GM19468 (cell line): ENCODE data around the gene SLAMF6.
A peak's percentile ranks its signal among the peaks of the same experiment; 100 is the strongest.
"Not testable (repeated sequence)": the region's sequence is repeated elsewhere in the genome, so short reads cannot be mapped to it uniquely, and the experiment has no call there.

ENCODE experiments used
- ATAC-seq: cut with Tn5 transposase; IDR thresholded peaks from one replicate; pipeline ENCODE4 v1.9.1; 2021; ENCODE audit warnings: mild to moderate bottlenecking, moderate library complexity, moderate number of reproducible peaks; ENCODE audit not compliant: unreplicated experiment; ENCODE audit errors: extremely low read depth

The SLAMF6 gene

DNA sequence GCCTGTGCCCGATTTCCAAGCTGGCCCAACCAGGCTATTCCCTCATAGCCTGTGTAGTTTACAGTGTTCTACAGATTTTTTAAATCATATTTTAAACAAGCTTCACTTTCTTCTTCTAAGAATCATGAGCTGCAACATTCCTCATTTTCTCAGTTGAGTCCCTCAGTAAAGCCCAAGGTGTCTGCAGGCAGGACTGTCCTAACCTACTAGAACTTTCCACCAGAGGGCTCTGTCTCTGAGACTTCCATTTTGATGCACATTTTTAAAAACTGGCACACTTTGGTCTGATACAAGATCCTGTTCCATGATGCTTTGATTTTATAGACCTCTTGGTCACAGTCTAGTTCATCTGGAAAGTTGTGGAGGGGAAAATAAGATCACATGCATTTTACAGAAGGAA lies 21.6 kb upstream of the SLAMF6 start:
- ATAC-seq = no peak

GRCh38 chr1:160542303-160542945 lies 19.4 kb upstream of the SLAMF6 start:
- ATAC-seq = no peak

DNA sequence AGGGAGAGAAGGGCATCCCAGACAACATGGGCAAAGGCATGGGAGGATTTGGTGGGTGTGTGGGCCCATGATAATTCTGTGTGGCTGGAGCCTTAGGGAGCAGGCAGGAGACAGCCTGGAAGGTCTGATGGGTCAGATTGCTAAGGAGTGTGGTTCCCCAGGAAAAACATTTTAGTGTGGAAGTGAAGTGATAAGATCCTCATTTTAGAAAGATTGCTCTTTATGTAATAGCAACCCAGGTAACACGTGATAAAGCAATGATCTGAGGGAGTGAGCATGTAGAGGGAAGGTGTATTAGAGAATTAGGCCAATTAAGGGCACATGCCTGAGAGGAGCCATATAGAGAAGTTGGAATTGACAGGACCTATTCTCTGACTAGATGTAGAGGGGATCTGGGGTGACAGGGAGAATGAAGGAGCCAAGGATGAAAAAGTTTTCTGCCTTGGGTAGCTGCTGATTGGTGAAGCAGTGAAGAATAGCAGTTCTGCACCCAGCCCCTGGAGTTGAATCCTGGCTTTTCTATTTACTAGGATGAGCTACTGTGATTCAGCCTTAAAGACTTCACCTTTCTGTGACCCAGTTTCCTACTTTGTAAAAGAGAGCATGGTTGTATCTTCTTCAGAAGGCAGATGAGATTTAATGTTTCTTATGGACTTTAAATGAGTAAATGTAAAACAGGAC lies 18.7 kb upstream of the SLAMF6 start:
- ATAC-seq = no peak

DNA sequence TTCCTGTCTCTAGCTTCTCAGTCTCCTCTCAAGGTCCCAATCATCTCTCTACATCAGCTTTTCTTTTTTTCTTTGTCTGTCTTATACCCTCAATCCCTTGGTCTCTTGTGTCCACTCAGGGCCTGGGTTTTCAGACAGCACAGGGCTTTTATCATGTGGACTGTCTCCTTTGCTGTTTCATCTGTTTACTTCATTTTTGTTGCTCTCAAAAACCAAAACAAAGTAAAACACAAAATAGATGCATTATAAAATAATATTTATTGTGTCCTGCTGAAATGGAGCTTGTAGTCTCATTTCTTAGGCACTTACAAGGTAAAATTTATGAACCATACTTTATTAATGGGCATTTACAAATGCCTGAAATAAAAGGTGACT lies 17.8 kb upstream of the SLAMF6 start:
- ATAC-seq = no peak

- peak; percentile 72 for ATAC-seq
These were observed 17.2 kb upstream of the SLAMF6 start for GRCh38 chr1:160539990-160540858.

GRCh38 chr1:160539684-160539989 lies 16.6 kb upstream of the SLAMF6 start:
- ATAC-seq = no peak

- ATAC-seq = no peak
These were observed 16.1 kb upstream of the SLAMF6 start for GRCh38 chr1:160538985-160539651.

GRCh38 chr1:160537714-160538665 lies 14.9 kb upstream of the SLAMF6 start:
- ATAC-seq = no peak

DNA sequence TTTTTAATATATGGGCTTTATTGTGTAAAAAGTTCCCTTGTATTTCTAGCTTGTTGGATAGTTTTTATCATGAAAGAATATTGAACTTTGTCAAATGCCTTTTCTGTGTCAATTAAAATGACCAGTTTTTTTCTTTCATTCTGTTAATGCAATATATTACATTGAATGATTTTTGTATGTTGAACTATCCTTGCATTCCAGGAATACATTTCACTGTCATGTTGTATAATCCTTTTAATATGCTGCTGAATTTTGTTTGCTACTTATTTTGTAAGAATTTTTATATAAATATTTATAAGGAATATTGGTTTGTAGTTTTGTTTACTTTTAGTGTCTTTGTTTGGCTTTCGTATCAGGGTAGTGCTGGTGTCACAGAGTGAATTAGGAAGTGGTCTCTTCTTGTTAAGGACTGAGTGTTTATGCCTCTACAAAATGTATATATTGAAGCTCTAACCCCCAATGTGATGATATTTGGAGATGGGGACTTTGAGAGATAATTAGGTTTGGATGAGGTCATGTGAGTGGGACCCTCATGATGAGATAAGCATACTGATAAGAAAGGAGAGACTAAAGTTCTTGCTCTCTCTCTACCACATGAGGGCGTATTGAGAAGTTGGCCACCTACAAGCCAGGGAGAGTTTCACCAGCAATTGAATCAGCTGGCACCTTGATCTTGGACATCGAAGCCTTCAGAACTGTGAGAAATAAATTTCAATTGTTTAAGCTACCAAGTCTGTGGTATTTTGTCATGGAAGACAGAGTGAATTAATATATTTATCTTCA lies 12.0 kb upstream of the SLAMF6 start:
- no peak for ATAC-seq

GRCh38 chr1:160532557-160532813 lies 9.4 kb upstream of the SLAMF6 start:
- not testable (repeated sequence) for ATAC-seq

GRCh38 chr1:160531809-160532556 lies 8.9 kb upstream of the SLAMF6 start:
- ATAC-seq = not testable (repeated sequence)

GRCh38 chr1:160529401-160529952 lies 6.4 kb upstream of the SLAMF6 start:
- not testable (repeated sequence) for ATAC-seq

DNA sequence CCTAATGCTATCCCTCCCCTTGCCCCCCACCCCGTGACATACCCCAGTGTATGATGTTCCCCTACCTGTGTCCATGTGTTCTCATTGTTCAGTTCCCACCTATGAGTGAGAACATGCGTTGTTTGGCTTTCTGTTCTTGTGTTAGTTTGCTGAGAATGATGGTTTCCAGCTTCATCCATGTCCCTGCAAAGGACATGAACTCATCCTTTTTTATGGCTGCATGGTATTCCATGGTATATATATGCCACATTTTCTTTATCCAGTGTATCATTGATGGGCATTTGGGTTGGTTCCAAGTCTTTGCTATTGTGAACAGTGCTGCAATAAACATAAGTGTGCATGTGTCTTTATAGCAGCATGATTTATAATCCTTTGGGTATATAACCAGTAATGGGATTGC lies 734 bp upstream of the SLAMF6 start:
- ATAC-seq = not testable (repeated sequence)

- no peak for ATAC-seq
These were observed 919 bp downstream of the SLAMF6 start for GRCh38 chr1:160522136-160522535.

DNA sequence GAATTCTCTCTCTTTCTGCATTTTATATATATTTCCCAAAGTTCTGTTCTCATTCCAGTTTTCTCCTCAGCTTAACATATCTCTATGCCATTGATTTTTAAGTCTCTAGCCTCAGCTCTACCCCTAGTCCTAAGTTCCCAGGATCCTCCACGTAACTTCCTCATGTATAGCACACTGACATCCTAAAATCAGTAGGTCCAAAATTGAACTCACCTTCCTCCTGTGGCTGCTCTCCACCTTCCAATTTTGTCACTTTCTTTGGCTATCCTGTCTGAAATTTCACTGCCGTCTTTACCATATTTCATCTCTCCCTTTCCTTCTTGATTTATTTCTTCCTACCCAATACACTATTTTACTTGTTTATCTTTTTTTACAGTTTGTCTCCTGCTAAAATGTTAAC lies 1.5 kb downstream of the SLAMF6 start:
- no peak for ATAC-seq

GRCh38 chr1:160520999-160521398 lies 2.1 kb downstream of the SLAMF6 start:
- no peak for ATAC-seq

- ATAC-seq = no peak
These were observed 2.5 kb downstream of the SLAMF6 start for GRCh38 chr1:160520582-160520981.
